HG02571 (cell line): ENCODE data around the gene TLK1.

ENCODE experiments used
- ATAC-seq: cut with Tn5 transposase; IDR thresholded peaks from one replicate; pipeline ENCODE4 v1.9.1; 2021; ENCODE audit warnings: mild to moderate bottlenecking, moderate library complexity; ENCODE audit not compliant: unreplicated experiment

TLK1 gene

DNA sequence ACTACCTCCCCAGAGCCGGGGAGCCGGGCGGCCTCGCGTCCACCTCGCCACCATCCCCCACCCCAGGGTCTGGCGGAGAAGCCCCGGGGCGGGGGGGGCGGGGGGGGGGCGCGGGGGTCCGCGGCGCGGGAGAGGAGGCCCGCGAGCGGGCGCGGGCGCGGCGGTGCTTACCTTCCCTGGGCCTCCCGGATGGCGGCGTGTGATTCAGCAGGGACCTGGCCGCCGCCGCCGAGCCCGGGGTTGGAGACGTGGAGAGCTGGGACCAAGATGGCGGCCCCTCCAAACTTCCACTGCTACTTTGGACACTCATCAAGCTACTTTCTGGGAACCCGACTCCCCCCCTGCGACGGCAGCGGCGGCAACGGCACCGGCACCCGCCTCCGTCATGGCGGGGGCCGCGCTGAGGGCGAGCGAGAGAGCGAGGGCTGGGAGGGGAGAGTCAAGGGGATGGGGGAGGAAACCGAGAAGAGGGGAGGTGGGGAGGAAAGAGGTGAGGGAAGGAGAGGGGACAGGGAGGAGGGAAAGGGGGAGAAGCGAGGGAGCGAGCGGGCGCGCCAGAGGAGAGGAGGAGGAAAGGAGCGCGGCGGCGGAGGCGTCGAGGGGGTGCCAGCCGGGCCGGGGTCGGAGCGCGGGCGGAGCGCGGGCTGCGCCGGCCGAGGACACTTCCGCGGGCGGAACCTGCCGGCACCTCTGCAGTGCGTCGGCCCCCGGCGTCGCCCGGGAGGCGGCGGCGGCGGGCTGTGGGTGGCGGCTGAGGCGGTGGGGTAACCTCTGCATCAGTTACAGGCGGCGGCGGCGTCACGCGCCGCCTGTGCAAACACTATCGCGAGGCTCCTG lies at the start of gene TLK1:
TSS of gene TLK1 (minus strand) at position 775 of the 837 bp plus-strand sequence. CDS start at position 310, 465 bp downstream.
- peak; percentile 45 for ATAC-seq

DNA sequence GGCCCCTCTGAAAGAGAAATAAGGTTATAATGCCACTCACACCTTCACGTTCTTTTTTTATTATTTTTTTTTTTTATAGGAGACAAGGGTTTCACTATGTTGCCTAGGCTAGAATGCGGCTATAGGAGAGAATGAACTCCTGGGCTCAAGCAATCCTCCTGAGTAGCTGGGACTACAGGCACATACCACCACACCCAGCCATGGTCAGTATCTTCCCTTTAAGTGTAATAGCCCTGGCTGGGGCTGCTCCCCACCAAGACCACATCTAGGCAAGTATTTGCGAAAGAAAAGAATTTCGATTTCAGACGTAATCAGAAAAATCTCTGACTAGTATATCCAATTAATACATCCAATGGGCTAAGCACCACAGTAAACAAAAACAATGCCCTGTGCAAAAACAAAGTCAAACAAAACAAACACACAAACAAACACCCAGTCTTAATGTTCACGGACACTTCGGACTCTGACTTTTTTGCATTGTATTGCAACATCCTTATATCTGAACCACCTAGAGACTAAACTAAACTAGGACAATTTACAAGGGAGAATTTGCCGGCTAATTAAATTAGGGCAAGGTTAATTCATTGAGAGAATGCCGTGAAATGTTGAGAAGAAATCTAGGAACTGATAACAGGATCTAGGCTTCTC lies 49.6 kb upstream of the TLK1 start:
- ATAC-seq, result no peak

DNA sequence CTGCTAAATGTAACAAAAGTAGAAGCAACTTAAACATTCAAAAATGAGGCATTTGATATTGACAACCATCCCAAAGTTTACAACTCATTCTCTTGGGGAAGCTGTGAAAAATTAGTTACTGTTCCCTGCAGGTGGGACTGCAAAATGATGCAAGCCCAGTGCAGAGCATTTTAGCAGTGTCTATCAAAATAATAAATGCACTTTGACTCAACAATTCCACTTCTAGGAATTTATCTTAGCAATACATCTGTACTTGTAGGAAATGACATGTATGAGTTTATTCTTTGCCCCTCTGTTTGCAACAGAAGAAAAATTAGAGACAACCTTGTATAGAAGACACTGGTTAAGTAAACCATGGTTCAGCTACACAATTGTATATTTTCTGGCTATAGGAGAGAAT lies 48.0 kb upstream of the TLK1 start:
- no peak for ATAC-seq

DNA sequence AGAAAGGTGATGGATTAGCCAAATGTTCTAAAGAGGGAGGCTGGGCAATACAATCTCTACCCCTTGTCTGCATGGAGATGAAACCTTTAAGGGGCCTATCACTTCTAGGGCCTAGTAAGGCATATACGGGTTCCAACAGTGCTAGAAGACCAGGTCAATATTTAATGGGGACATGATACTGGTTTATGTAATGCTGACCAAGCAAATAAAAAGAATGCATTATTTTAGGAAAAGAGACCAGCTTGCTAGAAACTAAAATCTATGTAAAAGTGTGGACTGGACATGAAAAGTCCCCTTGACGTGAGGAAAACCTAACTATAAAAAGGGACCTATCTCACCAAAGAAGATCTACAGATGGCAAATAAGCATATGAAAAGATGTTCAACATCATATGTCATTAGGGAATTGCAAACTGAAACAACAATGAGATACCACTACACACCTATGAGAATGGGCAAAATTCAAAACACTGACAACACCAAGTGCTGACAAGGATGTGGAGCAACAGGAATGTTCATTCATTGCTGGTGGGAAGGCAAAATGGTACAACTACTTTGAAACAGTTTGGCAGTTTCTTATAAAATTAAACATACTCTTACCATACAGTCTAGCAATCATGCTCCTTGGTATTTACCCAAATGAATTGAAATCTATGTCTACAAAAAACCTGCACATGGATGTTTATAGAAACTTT lies 45.9 kb upstream of the TLK1 start:
- no peak for ATAC-seq

DNA sequence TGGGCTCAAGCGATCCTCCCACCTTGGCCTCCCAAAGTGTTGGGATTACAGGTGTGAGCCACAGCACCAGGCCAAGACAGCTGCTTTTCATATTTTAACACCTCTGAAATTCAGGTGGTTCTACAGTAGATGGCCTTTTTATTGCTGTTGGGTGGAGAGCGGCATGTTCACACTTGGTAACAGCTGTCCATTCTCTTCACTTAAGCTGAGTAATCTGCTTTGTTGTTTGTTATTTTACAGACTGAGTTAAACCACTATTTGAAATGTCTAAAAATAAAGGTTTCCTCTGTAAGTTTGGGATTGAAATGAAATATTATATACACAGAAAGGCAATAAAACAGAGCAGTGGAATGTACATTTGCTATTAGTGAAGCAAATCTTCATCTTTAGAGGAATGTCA lies 44.9 kb upstream of the TLK1 start:
- ATAC-seq, result no peak

DNA sequence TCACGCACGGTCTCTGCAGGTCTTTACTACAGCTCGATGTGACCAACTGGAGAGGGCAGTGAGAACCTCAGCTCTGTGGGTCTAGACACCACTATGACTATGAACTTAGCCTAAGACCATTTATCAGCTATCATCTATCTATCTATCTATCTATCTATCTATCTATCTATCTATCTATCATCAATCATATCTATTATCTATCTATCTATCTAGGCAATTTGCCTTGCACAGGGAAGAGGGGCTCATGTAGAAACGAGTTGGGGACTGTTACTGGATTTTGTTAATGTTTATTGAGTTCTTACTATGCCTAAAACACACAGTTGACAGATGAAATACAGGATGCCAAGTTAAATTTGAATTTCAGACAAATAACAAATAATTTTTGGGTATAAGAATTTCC lies 41.1 kb upstream of the TLK1 start:
- ATAC-seq, result no peak

DNA sequence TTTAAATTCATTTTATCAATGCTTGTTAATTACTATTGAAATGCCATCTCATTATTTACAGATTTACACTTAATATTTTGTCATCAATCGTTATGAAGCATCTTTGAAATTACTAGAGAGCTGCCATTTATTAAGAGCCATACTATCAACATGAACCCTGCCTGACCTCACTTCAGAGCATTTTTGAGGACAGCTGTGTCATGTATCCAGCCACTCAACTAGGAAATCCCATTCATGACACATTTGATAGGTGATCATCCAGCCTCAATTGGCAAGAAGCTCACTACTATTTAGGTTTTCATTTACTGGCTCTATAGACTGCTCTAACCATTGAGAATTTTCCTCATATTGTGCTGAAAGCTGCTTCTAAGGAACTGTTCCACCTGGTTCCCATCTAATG lies 40.6 kb upstream of the TLK1 start:
- ATAC-seq, result no peak

DNA sequence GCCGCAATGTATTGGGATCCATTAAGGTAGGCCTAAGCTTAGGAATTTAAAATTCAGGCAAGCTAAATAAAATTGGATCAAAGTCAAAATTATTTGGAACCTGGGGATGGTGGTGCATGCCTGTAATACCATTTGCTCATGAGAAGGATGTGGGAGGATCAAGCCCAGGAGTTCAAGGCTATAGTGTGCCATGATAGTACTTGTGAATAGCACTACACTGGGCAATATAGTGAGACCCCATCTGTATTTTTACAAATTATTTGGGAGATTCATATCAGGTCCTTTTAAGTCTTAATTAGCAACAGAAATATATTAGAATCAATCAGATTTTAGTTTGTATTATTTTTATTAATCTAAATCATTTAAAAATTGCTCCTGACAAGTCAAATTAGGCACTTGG lies 39.8 kb upstream of the TLK1 start:
- no peak for ATAC-seq

DNA sequence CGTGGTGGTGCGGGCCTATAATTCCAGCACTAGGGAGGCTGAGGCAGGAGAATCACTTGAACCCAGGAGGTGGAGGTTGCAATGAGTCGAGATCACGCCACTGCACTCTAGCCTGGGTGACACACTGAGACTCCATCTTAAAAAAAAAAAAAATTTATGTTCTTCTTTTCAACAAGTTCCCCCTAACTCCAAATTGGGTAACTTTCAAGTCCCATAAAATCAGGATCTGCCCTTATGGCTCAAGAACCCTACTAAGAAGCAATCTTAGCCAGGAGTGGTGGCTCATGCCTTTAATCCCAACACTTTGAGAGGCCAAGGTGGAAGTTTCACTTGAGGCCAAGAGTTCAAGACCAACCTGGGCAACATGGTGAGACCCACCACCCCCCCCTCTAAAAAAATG lies 30.3 kb upstream of the TLK1 start:
- ATAC-seq, result no peak

DNA sequence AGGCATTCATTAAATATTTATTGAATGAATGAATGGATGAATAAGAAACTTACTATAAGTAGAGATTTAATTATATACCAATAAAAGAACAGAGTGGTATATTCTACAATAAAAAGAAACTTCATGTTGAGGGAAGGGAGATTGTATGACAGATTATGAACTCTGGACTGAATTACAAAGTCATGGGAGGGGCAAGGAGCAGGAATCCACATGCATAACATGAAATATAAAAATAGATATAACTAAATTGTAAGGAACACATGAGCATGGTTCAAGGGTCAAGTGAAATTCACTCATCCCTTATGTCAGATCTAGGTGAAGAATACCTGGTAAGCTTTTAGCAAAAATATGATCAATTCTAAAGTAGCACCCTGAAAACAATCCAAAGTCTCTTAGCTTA lies 27.1 kb upstream of the TLK1 start:
- no peak for ATAC-seq

DNA sequence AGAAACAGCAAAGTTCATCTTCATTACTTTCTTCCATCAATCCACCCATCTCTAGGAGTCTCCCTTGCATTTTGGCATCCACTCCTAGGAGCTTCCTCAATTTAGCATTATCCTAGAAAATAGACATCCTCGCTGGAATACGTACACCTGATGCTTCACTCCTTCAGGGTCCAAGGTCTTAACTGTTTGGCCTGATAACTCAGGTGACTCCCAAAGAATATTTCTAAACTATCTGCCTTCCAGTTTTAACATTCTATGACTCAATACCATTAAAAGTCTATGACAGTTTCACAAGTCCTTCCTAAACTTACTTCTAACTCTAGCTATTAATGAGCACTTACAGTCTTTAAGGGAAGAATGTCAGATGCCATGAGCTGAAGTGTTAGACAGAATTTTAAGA lies 26.5 kb upstream of the TLK1 start:
- ATAC-seq, result no peak

DNA sequence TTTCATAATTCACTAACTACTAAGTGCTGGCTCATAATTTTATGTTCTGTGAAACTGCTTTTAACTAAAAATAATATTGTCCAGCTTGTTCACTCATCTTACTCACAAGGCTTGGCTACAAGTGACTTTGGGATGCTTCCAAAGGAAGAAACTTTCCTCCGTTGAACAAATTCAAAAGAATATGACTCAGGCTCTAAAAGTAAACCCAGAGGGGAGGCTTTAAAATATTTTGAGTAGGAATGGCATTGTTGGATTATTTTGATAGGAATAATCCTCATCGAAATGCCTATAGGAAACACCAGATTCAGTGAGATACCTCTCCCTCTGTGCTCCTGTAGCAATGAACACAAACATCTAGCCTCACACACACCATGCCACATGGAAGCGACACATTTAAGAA lies 25.2 kb upstream of the TLK1 start:
- ATAC-seq, result no peak

DNA sequence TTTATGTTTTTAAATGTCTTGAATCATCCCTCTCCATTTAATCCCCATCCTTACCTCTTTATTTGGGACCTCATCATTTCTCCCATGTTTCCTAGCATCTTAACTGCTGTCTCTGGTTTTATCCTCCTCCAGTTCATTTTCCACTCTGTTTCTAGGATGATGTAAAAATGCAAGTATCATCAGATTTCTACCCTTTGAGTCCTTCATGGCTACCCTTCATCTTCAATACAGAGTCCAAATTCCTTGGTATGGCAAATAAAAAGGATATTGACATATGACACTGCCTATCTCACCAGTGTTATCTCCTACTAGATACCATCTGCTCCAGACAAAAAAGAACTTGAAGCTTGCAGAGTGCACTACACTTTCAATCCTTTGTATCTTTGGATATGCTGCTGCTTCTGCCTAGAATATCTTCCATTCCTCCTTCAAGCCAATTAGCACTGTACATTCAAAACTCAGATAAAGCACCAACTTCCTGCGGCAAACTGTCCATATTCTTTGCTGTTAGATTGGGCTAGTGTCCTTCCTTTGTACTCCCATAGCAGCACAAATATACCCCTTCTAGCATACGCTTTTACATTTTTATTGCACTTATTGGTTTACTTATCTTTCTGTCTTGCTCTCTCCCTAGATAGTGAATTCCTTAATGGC lies 24.6 kb upstream of the TLK1 start:
- ATAC-seq, result no peak

DNA sequence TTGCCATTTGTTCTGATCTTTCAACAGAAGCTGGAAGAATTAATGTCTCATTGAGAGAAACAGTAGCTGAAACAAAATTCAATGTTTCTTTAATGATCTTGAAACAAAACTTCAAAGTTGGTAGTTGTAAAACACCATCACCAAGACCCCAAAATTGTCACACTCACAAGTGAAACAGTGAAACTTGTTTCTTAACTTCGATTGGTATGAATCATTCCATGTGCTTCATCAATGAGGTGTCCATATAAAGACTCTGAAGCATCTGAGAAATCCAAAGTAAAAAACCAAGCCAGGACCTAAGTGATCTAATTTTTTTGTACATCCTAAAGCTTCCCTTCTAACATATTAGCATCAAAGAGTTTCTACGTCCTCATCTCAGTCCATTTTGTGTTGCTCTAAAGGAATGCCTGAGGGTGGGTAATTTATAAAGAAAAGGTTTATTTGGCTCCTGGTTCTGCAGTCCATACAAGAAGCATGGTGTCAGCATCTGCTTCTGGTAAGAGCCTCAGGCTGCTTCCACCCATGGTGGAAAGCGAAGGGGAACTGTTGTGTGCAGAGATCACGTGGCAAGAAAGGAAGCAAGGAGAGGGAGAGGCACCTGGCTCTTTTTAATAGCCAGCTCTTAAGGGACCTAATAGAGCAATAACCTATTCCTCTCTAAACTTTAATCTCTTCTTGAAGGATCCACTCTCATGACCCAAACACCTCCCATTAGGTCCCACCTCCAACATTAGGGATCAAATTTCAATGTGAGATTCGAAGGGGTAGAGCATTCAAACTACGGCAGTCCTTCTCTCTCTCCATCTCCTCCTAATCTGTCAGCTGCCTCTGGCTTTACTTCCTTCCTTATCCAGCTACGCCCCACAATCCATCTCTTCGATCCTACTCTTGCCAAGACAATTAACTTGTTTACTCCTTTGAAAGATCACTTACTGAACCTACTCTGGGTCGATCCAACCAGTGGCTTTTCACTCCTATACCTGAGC lies 20.7 kb upstream of the TLK1 start:
- no peak for ATAC-seq

DNA sequence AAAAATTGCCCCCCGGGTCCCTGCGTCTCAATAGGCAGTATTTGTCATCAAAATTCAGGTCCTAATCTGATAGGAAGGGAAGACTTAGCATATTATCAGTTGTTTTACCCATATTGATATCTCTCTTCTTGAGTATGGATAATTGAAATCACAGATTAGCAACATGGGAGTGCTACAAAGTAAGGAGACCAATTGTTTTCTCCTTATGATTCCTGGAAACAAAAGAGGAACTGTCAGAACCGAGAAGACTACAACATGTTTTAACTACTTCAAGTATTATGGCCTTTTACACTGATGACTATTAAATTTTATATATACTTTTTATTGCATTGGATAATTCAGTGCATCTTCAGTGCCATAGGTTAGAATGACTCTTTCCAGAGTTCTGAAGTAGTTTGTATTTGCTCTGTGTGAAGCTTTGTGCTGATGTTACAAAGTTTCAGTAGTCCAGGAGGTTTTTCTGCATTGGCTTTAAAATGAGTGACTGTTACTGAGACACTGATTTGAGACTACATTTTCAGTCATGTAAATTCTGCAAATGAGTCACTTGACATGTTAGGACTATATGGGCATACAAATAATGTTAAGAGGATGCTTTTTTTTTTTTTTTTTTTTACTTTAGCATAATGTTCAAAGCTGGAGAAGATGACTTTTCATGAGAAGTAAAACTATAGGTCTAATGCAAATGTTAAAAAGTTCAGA lies 19.7 kb upstream of the TLK1 start:
- no peak for ATAC-seq

DNA sequence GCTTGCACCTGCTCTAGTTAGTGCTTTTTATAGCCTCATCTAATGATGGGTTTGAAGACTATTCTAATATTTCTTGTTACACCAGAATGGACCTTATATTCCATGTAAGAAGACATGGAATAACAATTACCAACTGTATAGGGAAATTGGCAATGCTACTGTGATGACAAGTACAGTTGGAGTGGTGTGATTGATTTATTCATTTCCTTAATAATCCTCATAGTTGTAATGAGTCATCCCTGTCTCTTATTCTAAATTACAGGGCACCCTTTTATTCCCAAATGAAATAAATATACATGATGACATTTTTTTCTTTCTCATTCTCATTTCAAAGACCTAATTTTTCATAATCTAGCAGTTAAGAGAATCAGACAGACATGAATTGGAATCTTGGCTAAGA lies 18.3 kb upstream of the TLK1 start:
- ATAC-seq, result no peak

DNA sequence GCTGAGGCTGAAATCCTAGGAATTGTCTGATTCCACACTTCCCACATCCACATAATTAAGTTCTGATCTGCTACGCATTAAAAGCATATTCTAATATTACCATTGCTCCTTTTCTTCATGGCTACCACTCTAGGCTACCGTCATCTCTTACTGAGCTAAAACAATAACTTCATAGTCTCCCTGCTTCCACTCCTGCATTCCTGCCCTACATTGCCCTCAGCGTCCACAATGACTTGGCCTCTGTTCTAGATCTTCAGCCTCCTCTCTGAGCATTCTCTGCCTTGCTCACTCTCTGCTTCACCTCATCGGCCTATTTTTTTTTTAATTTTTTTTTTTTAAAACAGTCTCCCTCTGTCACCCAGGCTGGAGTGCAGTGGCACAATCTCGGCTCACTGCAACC lies 15.8 kb upstream of the TLK1 start:
- no peak for ATAC-seq

DNA sequence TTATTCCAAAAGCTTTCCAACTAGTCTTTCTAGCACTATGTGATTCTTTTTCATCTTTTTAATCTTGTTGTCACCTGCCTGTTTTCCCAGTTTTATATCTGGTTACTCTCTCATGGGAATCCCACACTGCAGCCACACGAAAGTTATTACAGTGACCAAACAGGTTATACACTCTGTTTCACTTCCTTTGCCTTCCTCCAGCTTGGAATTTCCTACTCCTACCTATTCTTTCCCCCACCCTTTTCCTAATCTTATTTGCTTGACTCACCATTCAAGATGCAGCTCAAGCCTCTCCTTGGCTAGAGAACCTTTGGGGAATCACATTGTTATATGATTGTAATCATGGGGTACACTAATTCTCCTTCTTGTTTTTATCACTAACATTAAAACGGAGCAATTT lies 13.4 kb upstream of the TLK1 start:
- no peak for ATAC-seq

DNA sequence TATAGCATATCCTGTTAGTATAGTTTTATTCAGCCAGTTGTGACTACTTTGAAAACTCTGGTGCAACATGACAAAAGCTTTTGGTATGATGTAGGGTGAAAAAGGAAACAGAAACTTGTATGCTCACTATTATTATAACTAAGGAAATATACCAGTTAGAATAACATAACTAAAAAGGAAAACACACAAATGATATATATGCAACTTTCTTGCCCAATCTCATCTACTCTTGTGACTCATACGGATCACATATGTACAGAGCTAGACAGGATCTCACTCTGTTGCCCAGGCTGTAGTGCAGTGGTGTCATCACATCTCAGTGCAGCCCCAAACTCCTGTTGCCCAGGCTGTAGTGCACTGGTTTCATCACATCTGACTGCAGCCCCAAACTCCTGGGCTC lies 12.4 kb upstream of the TLK1 start:
- ATAC-seq, result no peak

DNA sequence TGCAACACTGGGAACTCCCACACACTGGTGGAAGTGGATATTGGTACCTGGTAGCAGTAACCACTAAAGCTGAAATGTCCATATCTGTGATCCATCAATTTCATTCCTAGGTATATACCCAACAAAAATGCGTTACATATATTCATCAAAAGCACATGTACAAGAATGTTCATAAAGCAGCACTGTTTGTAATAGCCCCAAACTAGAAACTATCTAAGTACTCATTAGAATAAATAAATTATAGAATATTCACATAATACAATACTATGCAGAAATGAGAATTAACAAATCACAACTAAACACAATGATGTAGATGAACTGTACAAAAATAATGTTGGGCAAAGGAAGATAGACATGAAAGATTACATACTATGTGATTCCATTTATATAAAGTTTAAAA lies 11.1 kb upstream of the TLK1 start:
- ATAC-seq, result no peak
